ENCODE results near the gene AUTS2. TPM values are rescaled to one million over a fixed set of nuclear protein-coding genes. Genes with fewer than 3 reads are reported as not detected.

Gene AUTS2
- total and polyA plus RNA-seq, 2 of the 8 experiments (the other 6 are each of a cell fraction or from before 2014, with no cell fraction given), result 25.9 to 101 TPM

DNA sequence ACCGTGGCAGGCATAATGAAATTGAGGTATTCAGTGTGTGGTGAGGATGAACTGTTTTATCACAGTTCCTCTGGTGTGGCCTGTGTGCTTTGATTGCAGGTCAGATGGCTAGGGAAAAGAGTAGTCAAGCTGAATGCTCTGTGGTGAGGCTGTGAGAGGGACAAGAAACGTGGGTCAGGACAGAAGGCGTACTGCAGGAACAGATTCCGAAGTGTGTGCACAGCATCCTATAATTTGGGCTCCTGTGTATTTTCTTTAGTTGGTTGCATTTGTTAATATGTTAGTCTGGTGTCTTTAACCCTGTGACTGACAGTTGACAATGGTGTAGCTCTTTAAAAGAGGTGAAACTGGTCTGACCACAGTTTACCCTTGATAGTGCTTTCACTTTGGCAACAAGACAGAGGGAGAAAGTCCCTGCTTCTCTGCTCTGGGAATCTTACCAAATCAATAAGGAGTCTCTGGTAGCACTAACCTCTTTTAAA is 76.5 kb downstream of the AUTS2 start (continued):
- no peak for TF ChIP-seq CHD2 (IDR thresholded peaks at IDR 0.05; ENCODE audit: low read length)

DNA sequence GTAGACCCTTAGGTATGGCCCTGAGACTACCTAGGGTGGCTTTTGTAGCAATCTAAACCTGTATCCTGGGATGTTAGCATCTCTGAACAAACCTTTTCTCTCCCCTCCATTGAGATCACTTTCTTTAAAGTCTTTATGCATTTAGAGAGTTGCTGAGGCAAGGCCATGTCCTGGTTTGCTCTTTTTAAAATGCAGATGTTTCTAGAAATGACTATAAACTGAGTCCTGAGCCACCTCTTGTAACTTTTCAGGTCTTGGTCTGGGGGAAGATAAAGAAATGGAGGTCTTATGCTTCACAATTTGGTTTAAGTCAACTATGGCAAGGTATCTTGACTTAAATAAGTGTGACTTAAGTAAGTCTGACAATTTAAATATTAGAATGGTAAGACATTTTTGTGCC is 78.0 kb downstream of the AUTS2 start:
- no peak overlapping the region for H3K4me2 ChIP-seq (ENCODE audit: insufficient read depth in 1 of 2, low read depth in 2 of 2, low read length in 2 of 2)
- no peak overlapping the region for H3K4ac ChIP-seq (replicated peaks; ENCODE audit: insufficient read length, low read depth, low read length)
- H4K91ac ChIP-seq (replicated peaks; ENCODE audit: insufficient read length, low read length), result no peak overlapping the region
- no peak overlapping the region for H2BK20ac ChIP-seq (ENCODE audit: low read length)
- DNase-seq (ENCODE audit: low read depth in 1 of 2, low spot score in 2 of 2), result no peak
- H2BK15ac ChIP-seq (ENCODE audit: low read length), result no peak overlapping the region
- H2BK12ac ChIP-seq (ENCODE audit: low read depth, low read length), result no peak overlapping the region
- H4K8ac ChIP-seq (ENCODE audit: extremely low read depth, insufficient read depth, low read length), result no peak overlapping the region
- H2BK120ac ChIP-seq (replicated peaks; ENCODE audit: low read depth, low read length), result no peak overlapping the region
- H3K27me3 ChIP-seq (replicated peaks in 1 of 4; ENCODE audit: control insufficient read depth in 3 of 4, extremely low read depth in 1 of 4, insufficient read depth in 3 of 4, low read length in 3 of 4), result no peaks in the 10 kb centered on the region
- H3K56ac ChIP-seq (replicated peaks; ENCODE audit: insufficient read length, low read depth, low read length), result no peak overlapping the region
- no peak overlapping the region for H2AK5ac ChIP-seq (ENCODE audit: low read depth, low read length)
- no peaks in the 10 kb centered on the region for H3K79me1 ChIP-seq (ENCODE audit: low read depth, low read length)
- H3K4me1 ChIP-seq (replicated peaks in 1 of 4; ENCODE audit: control insufficient read depth in 3 of 4, insufficient read depth in 4 of 4, low read length in 3 of 4), result peaks cover 0 to 10% (median 6%) of the 10 kb centered on the region in 4 experiments; a peak in 3 of 7 replicates
- H3K18ac ChIP-seq (ENCODE audit: extremely low read depth, low read length), result no peak overlapping the region
- no peaks in the 10 kb centered on the region for H3K36me3 ChIP-seq (ENCODE audit: control insufficient read depth in 2 of 4, insufficient read depth in 4 of 4, low read length in 3 of 4)
- CTCF ChIA-PET (ENCODE audit: partially characterized antibody), result interaction anchor here (0.6 to 1.7 kb wide), 6 partner anchors 12 to 79 kb away, joined by 3 to 6 read pairs (median 4); no protein-coding TSS in a partner anchor
- no peaks in the 10 kb centered on the region for H3K9me3 ChIP-seq (ENCODE audit: insufficient read depth in 2 of 2, low read depth in 1 of 2, low read length in 1 of 2)
- H3K23ac ChIP-seq (ENCODE audit: insufficient read length), result no peak overlapping the region
- no peak for TF ChIP-seq GABPA (IDR thresholded peaks at IDR 0.05; ENCODE audit: borderline replicate concordance, insufficient read depth, low read length)
- TF ChIP-seq CEBPB (IDR thresholded peaks at IDR 0.05; ENCODE audit: low read depth, low read length), result no peak
- TF ChIP-seq, protein P1, sequence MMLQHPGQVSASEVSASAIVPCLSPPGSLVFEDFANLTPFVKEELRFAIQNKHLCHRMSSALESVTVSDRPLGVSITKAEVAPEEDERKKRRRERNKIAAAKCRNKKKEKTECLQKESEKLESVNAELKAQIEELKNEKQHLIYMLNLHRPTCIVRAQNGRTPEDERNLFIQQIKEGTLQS (IDR thresholded peaks at IDR 0.05; ENCODE audit: insufficient read depth, low read depth, low read length), result no peak
- no peak for TF ChIP-seq TCF12 (IDR thresholded peaks at IDR 0.05; ENCODE audit: low read depth, low read length)
- H4K20me1 ChIP-seq (replicated peaks in 1 of 2; ENCODE audit: control insufficient read depth in 1 of 2, insufficient read depth in 2 of 2, low read length in 2 of 2), result no peaks in the 10 kb centered on the region
- no peak overlapping the region for H3K4me3 ChIP-seq (ENCODE audit: extremely low read depth in 1 of 4, insufficient read depth in 2 of 4, low read depth in 3 of 4, low read length in 4 of 4)
- no peak for FAIRE-seq
- H2BK5ac ChIP-seq (ENCODE audit: low read depth, low read length), result no peak overlapping the region
- no peaks in the 10 kb centered on the region for H3K79me2 ChIP-seq (ENCODE audit: control insufficient read depth in 1 of 2, insufficient read depth in 2 of 2, low read length in 2 of 2)
- no peaks in the 10 kb centered on the region for H3K23me2 ChIP-seq (ENCODE audit: low read depth, low read length)
- no peak overlapping the region for H4K5ac ChIP-seq (ENCODE audit: insufficient read length, low read depth, low read length)
- no peak overlapping the region for H3K27ac ChIP-seq (ENCODE audit: low read depth, low read length)
- H3K9ac ChIP-seq (replicated peaks in 1 of 4; ENCODE audit: extremely low read depth in 1 of 4, low read depth in 3 of 4, low read length in 3 of 4), result no peak overlapping the region
- H2AFZ ChIP-seq (ENCODE audit: low read length), result no peak overlapping the region
- H3K14ac ChIP-seq (ENCODE audit: insufficient read length), result no peak overlapping the region
- POLR2A ChIA-PET (ENCODE audit: partially characterized antibody), result no interaction called here
